IPS DF 19.7 (cell line): ENCODE results near the gene STX3.
"Not testable (repeated sequence)": the region's sequence is repeated elsewhere in the genome, so short reads cannot be mapped to it uniquely, and the experiment has no call there.

Source experiments
- DNase-seq: peaks from one replicate; pipeline ENCODE4 v3.0.0-alpha.2; 2013; ENCODE audit warnings: low read depth, low spot score

Gene STX3

DNA sequence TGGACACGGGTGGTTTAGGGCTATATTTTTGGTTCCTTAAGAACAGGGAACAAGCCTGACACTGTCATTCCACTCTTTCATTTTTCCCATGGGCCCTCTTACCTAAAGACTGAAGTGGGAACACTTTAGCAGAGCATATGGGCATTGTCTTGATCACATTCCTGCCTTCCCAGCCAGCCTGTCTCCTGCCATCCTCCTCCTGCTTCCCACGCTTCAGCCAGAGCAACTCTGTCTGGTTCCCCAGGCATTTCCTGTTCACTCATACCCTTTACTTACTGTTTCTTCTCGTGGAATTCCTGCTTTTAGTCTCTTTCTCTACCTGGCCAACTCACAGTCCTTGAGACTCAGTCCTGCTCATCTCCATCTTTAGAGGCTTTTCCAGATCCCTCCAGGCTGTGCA, 32.6 kb downstream of the STX3 start:
- no peak for DNase-seq

DNA sequence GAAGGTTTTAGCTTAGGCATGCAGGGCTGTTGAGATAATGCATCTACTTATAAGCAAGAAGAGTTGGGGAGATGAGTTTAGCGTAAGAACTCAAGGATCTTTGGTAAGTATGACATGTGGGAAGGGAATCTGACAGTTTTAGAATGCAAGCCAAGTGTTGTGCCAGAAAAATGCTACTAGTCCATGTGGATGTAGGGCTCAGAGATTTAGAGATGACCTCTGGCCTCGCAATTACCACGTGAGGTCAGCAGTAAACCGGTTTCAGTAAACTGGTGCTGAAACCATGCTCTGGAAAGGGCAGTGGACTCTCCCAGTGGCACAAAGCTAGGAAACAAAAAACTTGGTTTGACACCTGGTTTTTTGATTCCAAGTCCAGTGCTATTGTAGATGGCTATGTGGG, 36.5 kb downstream of the STX3 start:
- no peak for DNase-seq

DNA sequence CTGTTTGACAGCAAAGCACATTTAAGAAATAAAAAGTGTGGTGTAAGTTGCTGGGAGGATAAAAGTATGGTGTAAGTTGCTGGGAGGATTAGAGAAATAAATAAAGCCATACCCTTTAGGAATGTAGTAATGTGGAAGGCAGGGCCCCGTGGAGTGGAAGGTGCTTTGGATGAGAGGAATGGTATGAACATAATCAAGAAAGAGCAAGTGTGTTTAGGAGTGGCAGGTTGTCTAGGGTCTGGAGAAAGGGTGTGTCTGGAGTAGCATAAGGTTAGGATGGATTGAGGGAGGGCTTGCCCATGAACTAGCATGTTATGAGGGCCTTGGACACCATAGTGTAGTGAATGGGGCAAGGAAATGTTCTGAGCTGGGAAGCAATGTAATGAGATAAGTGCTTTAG, 37.3 kb downstream of the STX3 start:
- DNase-seq, result no peak

DNA sequence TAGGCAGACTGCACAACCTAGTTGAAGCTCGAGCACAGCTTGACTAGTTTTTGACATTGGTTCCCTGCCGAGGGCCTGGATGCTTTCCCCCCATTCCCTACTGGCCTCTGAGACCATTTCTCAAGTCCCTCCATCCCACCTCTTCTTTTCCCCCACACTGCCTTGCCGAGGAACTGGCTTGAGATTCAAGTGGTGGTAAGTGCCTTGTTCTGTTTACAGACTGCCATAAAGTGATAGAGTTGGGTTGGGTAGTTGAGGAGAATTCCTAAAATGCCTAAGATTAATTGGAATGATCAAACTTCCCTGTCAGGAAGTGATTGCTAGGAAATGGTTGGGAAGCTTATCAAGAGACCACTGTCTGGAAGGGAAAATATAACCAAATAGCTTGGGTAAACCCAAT, 39.2 kb downstream of the STX3 start:
- no peak for DNase-seq

DNA sequence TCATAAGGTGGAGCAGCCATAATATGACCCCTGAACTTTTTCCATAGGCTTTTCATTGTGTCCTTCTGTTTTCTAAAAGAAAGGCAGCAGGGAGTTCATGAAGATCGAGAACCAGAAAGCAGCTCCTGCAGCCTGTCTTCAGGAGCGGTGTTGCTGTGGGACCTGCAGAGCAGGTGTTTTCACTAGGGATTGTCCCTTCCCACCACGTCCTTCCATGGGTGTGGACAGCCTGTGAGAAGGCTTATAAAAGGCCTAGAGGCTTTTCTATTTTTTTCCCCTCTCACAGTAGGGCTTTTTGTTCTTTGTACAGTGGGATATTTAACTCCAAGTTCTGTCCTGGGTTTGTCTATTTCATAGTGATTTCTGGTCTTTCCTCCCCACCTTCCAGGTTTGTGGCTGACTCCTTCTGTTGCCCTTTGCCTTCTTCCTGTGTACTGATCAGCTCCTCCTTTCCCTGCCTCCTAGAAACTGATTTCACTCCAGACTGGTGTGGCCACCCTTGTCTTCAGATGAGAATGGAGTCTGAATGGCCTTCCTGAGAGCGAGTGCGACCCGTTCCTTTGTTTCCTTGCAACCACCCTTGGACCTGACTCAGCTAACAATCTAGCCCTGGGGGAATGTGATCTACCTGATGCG, 45.3 kb downstream of the STX3 start:
- no peak for DNase-seq

DNA sequence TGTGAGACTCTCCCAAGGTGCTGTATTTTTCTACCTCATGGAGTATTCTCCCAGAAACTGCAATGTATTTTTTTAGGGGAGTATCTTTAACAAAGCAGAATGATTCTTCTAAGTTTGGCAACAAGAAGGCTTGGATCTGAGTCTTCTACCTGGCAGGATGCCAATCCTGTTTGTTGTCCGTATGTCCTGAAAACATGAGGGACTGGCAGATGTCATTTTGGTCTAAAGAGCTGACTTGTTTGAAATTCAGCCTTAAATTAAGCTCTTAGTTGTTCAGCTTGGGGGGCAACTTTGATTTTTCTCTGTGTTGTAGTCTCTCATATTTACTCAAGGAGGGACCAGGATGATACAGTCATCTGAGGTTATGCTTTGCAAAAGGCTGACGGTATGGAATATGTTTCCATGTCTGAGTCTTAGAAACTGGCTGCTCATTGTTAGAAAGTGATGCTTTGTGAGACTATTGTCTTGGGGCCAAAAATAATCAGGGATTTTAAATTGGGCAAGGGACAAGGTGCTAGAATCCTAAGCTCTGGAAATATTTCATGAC, 46.1 kb downstream of the STX3 start:
- DNase-seq, result no peak

DNA sequence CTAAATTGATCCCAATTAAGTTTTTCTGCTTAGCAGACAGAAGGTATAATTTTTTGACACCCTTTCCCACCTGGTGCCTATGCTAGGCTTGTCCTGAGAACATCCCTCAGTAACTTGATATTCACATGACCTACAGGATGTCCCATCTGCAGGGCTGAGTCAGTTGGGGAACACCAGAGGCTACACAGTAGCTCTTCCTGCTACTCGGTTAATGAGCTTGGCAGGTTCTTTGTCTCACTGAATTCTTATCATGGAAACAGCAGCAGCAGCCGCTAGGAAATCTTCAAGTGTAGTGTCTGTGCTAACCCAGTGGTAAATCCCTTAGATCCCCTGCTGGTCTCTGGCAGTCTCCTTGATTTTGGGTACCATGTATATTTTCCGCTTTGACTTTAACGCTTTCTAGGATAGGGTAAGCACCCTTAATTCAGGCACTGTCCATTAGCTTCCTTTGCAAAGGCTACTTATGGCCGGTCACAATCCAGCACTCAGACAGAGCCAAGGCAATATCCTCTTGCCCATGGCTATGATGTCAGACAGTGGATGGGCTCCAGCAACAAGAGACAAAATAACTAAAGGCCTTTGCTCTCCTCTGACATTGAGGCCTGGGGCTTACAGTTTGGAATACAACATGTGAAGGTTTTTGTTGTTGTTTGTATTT, 46.9 kb downstream of the STX3 start:
- DNase-seq, result no peak

DNA sequence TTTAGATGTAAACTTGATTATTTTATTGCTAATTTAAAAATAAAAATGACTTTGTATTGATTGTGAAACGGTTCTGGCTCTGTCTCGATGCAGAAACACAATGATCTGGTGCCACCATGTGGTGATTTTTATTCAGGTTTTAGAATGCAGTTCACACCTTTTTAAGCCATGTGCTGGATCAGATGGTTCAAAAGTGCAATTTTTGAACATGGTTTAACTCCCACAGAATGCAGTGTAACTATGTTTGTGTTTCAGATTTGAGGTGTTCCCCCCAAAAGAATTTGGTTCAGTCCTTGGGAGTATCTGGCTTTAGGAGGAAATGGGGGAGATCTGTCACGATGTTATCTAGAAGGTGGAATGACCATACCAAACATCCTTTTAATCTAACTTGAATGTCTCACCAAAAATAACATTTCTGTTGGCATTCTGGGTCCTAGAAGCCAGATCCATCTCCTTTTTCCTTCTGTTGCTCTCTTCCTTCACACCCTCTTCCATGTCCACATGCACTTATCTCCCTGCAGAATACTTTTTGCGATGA, 47.5 kb downstream of the STX3 start:
- DNase-seq, result no peak

DNA sequence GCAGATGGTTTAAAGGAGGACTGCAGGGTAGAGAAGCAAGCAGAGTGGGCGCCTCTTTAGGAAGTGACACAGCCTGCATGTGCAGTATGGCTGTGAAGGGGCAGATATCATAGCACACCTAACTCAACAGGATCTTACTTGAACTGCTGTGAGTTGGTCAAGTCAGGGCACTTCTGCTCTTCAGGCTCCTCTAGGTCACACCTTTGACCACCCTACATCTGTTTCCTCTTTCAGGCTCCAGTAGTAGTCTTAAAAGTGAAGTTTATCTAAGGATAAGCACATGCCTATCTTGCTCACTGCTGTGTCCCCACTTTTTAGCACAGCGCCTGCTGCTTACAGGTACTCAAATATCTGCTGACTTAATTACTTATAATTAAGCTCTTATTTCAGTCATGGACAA, 48.9 kb downstream of the STX3 start:
- DNase-seq, result no peak

DNA sequence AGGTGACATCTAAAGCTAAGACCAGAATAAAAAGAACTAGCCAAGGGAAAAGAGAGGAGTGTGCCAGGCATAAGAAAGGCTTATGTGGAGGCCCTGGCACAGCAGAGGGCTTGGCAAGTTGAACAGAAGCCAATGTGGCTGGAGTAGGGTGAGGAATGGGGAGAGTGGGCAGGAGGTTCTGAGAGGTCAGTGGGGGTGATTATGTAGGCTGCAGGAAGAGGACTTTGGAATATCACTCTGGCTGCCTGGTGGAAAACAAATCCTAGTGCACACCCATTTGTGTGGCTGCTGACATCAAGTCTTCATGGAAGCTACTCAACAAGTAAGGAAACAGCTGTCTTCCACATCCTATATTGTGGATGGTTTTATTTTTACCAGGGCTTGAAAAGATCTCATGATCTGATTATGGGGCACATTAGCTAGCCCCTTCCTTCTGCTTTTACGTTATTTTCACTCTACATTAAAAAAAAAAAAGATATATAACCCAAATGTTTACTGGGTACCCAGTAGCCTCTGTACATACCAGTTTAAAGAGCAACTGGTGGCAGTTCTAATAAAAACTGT, 52.0 kb downstream of the STX3 start:
- DNase-seq, result no peak

DNA sequence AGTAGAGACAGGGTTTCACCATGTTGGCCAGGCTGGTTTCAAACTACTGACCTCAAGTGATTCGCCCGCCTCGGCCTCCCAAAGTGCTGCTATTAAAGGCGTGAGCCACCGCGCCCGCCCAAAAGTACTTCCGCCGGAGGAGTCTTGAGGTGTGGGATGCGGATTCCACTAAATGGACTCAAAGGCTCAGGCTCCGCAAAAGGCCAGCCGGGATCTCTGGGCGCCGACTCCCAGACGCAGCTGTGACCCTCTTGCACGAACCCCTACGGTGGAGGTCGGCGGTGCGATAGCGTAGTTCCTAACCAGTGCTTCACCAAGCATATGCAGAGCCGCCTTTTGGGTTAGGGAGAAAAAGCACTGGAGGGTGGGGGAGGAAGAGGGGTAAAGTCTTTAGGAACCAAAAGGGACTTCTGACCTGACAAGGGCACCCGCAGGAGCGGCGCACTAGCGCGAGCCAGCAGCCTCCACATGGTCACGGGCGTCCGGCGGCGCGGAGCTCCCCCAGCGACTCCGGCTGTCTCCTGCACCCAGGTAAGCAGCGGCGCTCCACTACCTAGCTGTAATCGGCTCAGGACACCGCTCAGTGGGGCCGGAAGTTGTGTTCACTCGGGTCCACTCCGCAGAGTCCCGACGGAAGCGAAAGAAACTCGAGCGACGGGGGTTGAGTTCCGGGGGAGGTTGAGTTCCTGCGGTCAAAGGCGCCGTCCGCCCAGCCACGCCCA, 55.2 kb downstream of the STX3 start, which contains the start of gene MRPL16:
TSS of gene MRPL16 (minus strand) at position 590 of the 722 bp plus-strand sequence. CDS start at position 470, 120 bp downstream.
- peak; percentile 71 for DNase-seq

DNA sequence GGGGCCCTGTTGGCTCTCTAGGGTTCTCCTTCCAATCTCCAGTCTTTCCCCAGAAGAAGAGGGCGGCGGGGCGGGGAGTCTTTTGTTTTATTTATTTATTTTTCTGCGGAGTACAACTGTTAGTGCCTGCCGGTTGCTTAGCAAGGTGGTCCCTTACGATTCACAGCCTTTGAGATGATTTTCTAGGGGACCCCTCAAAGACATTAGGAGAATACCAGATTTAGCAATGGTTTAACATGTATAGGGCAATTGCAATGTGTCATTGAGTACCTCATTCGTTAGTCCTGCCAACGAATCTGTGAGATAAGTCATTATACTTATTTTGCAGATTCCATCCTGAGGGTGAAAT, 55.7 kb downstream of the STX3 start:
- DNase-seq, result no peak

DNA sequence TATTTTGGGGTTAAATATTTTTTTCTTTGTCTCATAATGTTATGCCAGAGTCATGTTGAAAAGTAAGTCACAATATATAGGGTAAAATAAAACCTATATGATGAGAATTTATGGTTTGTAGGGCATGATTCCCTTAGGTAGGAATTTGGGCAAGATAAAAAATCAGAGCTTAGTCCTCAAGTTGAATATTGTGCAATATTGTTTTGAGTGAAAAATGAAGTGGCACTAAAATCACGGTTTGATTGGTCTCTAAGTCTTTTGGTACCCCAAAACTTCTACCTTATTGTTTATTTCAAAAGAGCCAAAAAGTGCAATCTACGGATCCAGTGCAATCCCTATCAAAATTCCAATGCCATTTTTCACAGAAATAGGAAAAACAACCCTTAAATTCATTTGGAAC, 57.0 kb downstream of the STX3 start:
- DNase-seq, result no peak

DNA sequence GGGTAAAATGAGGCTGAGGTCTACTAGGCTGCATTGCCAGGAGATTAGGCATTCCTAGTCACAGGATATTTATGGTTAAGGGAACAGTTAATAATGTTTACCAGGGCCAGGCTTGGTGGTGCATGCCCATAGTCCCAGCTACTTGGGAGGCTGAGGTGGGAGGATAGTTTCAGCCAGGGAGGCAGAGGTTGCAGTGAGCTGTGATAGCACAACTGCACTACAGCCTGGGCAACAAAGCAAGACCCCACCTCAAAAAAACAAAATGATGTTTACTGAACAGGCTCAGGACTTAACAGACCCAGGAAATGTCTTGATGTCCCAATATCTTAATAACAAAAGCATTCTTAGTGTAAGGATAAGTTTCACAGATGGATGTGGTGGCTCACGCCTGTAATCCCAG, 58.2 kb downstream of the STX3 start:
- DNase-seq, result no peak

DNA sequence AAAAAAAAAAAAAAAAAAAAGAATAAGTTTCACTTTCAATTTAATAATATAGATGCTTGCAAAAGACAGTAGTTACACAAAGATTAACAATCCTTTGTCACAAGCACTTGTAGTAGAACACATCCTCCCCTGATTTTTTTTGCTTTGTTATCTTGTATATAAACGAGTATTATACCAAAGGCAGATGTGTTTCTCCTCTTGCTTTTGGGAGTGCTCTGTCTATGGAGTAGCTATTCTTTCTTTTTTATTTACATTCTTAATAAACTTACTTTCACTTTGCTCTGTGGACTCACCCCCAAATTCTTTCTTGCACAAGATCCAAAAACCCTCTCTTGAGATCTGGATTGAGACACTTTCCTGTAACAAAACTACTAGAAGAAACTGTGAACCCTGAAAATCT, 58.8 kb downstream of the STX3 start:
- no peak for DNase-seq

DNA sequence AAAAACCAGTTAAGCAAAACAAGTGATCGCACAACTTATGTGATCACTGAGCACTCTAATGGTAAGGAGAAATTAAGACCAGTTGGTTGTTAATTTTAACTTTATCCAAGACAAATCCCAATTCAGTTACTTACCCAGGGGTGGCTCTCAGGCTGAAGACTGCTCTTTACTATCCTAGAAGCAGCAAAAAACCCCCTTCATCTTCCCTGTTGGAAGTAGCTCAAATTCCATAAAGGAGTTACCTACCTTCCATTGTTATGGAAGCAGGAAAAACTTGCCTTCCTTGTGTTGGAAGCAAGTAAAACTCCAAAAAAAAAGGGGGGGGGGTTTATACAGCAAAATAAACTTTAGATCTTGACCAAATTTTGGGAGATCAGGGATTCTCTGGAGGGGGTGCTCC, 60.6 kb downstream of the STX3 start:
- peak; percentile 33 for DNase-seq

DNA sequence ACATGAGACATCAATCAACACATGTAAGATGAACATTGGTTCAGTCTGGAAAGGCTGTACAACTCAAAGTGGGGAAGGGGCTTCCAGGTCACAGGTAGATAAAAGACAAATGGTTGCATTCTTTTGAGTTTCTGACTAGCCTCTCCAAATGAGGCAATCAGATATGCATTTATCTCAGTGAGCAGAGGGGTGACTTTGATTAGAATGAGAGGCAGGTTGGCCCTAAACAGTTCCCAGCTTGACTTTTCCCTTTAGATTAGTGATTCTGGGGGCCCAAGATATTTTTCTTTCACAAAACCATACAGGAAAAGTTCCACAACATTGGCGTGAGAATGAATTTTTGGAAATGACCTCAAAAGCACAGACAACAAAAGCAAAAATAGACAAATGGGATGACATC, 61.3 kb downstream of the STX3 start:
- DNase-seq, result not testable (repeated sequence)

DNA sequence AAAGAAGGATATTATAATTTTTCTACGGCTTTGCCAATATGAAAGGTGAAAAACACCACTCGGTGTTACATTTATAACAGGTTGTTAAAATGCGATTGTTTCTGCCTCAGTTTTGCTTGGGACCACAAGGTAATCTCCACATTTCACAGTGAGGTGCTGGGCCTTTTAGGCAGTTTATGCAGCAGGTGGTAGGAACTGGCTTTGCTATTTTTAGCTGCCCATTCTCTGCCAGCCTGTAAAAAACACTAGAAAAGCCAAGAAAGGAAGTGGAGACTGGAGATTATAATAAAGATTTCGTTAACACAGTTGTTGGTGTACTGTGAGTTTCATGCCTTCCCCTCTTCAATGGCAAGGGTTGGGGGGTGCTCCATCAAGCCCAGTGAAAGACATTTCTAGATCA, 63.4 kb downstream of the STX3 start:
- no peak for DNase-seq

DNA sequence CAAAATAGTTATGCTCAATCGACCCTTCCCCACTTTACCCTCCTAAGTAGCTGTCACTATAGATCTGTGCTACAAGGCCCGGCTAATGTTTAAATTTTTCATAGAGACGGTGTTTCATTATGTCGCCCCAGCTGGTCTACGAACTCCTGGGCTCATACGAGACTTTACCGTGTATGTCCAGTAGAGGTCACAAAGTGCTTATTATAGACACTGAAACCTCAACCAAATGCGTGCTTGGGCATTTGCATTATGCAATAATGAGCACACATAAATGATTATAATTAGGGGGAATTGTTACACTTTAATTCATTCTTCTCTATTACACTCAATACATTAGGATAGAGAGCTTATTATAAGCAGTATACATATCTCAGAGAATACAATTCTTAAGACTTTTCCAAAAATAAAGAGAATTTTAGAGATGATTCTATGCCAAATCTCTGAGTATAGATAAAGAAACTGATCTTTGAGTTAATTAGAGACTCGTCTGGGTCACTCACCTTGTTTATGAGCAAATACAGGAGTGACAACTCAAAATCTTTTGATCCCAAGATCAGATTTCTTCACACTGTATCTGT, 67.9 kb downstream of the STX3 start:
- DNase-seq, result no peak

DNA sequence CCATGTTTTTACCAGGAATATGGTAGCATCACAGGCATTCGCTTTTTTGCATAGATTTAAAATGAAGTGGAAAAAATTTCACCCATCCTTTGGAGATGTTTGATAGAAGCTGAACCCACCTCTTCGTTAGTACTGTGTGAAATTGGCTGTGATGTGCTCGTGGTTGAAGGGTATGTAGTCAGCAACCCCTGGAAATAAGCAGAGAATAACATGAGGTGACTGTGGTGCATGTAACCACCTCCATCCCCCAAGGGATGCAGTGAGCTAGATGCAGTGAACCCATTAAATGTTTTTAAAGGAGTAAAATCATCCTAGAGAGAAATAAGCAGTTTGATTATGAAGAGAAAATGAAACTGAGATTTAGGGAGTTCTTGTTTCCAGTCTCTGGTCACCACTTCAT, 74.2 kb downstream of the STX3 start:
- DNase-seq, result no peak

DNA sequence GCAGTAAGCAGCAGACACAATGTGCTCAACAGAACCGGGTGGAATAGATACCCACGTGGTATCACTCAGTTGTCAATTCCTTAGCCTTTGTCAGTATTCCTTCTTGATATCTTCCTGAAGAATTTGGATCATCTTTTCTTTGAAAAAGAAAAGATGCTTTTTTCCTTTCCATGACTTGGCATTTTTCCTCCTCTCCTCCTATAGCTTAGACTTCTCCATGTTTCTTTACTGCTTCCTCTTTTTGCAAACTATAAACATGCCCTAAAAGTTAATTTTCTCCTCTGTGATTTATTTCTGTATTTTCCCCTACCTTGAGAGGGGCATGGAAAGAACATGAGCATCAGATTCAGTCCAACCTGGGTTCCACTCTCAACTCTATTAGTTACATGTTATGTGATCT, 78.4 kb downstream of the STX3 start:
- DNase-seq, result no peak

DNA sequence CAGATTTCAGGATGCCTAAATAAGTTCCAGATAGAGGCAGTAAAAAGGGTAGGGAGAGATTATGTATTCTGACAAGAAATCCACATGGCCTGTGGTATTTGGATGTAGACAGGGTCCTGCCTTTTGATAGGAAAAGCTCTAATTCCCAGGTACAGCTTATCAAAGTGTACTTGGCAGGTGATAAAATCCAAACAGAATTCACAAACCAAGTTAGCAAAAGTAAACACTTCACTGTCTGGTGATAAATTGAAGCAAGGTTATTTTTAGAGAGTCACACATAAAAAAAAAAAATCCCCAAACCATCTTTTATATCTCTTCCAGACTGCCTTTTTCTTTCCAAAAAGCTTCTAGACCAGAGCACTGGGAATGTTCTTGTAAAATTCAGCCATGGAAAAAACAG, 84.4 kb downstream of the STX3 start:
- no peak for DNase-seq
